K562 (cell line): ENCODE results near the gene FBXO44. TPM values are rescaled to one million over a fixed set of nuclear protein-coding genes. Genes with fewer than 3 reads are reported as not detected.
A peak's percentile ranks its signal among the peaks of the same experiment; 100 is the strongest.

Experiments
- KHSRP ChIP-seq: fragments of 450-650 bp; IDR thresholded peaks from 2 replicates; pipeline ENCODE4 v1.6.1; 2017
- NELFE ChIP-seq: IDR thresholded peaks from 2 replicates; pipeline ENCODE4 v1.6.1; 2011; ENCODE audit warnings: mild to moderate bottlenecking; ENCODE audit not compliant: insufficient read depth, insufficient read length
- NONO ChIP-seq, 2 experiments: fragments of 200-400 bp in 1 of 2; fragments of 450-650 bp in 1 of 2; formaldehyde crosslinking in 1 of 2; IDR thresholded peaks; 2 replicates each; pipeline ENCODE4 v1.6.1; 2017; ENCODE audit warnings: low read depth in 2 of 2, mild to moderate bottlenecking in 2 of 2, moderate library complexity in 2 of 2, low read length in 1 of 2
- PCBP1 ChIP-seq: fragments of 200-400 bp; formaldehyde crosslinking; IDR thresholded peaks from 2 replicates; pipeline ENCODE4 v1.6.1; 2018; ENCODE audit warnings: mild to moderate bottlenecking, low read depth, low read length; ENCODE audit not compliant: poor library complexity, severe bottlenecking
- PHF8 ChIP-seq: fragments of 200-600 bp; sonication (generic); IDR thresholded peaks from 2 replicates; pipeline ENCODE4 v1.6.1; 2012; ENCODE audit warnings: mixed run types, mild to moderate bottlenecking, inconsistent platforms, low read length, moderate library complexity, borderline replicate concordance
- PURB ChIP-seq: sonication (generic); formaldehyde crosslinking; IDR thresholded peaks from 2 replicates; pipeline ENCODE4 v1.9.0; 2021; ENCODE audit warnings: low read depth, mild to moderate bottlenecking, missing genetic modification reagents
- RNF2 ChIP-seq: sonication (generic); IDR thresholded peaks from 2 replicates; pipeline ENCODE4 v1.6.1; 2016
- TEAD1 ChIP-seq, 2 experiments: fragments of 450-650 bp in 1 of 2; sonication (generic) in 1 of 2; formaldehyde crosslinking; IDR thresholded peaks; 2 replicates each; pipeline versions ENCODE4 v1.4.0 to v1.8.0; 2020 to 2022; ENCODE audit warnings: mild to moderate bottlenecking in 2 of 2, missing genetic modification reagents in 1 of 2
- TEAD2 ChIP-seq: fragments of 450-650 bp; IDR thresholded peaks from 2 replicates; pipeline ENCODE4 v1.6.1; 2016; ENCODE audit warnings: missing genetic modification characterization, control low read depth, missing compliant biosample characterization
- ZBTB43 ChIP-seq: sonication (generic); formaldehyde crosslinking; IDR thresholded peaks from 2 replicates; pipeline ENCODE4 v1.8.0; 2023; ENCODE audit warnings: mild to moderate bottlenecking, missing genetic modification reagents
- ZNF282 ChIP-seq: sonication (generic); formaldehyde crosslinking; IDR thresholded peaks from 2 replicates; pipeline ENCODE4 v1.8.1; 2023; ENCODE audit warnings: missing genetic modification reagents
- ZZZ3 ChIP-seq: fragments of 450-650 bp; IDR thresholded peaks from 2 replicates; pipeline ENCODE4 v1.6.1; 2016; ENCODE audit warnings: antibody characterized with exemption, mild to moderate bottlenecking, moderate library complexity
- polyA plus RNA-seq, 8 experiments: library from polyadenylated mRNA; depleted of rRNA in 4 of 8; stranded (reverse) in 5 of 8; unstranded in 3 of 8; fragments of >200 nt; fragmentation: Nextera tagmentation in 2 of 8; fragmentation: Illumina TruSeq in 1 of 8; extraction: Ambion mirVana in 2 of 8; extraction: Trizol in 1 of 8; gene quantifications; 2 replicates each; pipeline versions ENCODE4 v1.2.1 to v1.2.3, GENCODE V29; 2011 to 2014; ENCODE audit warnings: inconsistent platforms in 1 of 8, missing spikeins in 1 of 8
- total RNA-seq, 7 experiments: library from RNA; depleted of rRNA in 6 of 7; stranded (reverse); fragments of >200 nt in 6 of 7; fragmentation: Illumina TruSeq in 2 of 7; extraction: Trizol in 2 of 7; gene quantifications; 2 replicates each; pipeline versions ENCODE4 v1.2.1 to v1.2.3, GENCODE V29; 2011 to 2021; ENCODE audit warnings: low replicate concordance in 1 of 7
- TF ChIP-seq, protein P1 (sequence below): fragments of 200-600 bp; sonication (generic); IDR thresholded peaks from one replicate; pipeline ENCODE4 v1.6.1; 2012; ENCODE audit warnings: mild to moderate bottlenecking, low read depth, low read length, inconsistent platforms
- TF ChIP-seq, protein P2 (sequence below): fragments of 250-450 bp; sonication (Bioruptor Pico); IDR thresholded peaks from 2 replicates; pipeline ENCODE4 v1.5.0; 2020; ENCODE audit warnings: mild to moderate bottlenecking

FBXO44 gene
- total and polyA plus RNA-seq, 9 of the 15 experiments (the other 6 are each of a cell fraction or from before 2014, with no cell fraction given) = 0.69 to 20.9 (median 6.7) TPM

DNA sequence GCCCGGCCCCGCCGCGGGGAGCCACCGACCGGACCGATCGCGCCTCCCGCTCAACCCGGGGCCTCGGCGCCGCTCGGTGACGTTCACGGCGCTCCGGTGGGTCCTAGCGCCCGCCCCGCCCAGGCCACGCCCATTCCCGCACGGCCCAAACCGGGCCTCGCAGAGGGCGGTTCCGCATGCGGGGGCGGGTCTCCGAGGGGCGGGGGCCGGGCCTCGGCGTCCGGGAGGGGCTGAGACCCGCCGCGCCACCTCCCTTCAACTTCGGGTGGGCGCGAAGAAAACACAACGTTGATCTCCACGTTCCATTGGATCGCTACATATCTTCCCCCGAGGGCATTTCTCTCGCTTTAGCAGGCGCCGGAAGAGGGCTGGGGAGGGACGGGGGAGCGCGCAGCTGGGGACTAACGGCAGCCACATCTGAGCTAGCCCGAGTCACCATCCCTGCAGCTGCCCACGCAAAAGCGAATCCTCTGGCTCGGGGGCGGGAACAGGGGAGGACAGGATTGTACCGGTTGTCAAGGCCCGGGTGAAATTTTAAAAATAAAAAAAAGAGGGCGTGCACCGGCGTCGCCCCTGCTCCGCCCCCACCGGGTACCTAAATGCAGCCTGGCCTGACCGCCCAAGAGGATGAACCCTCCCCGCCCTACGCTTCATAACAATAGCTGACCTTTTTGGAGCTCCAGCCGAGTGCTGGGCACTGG lies 26.5 kb downstream of the FBXO44 start, which contains the start of gene MAD2L2 (continued):
- TF ChIP-seq, protein P1, sequence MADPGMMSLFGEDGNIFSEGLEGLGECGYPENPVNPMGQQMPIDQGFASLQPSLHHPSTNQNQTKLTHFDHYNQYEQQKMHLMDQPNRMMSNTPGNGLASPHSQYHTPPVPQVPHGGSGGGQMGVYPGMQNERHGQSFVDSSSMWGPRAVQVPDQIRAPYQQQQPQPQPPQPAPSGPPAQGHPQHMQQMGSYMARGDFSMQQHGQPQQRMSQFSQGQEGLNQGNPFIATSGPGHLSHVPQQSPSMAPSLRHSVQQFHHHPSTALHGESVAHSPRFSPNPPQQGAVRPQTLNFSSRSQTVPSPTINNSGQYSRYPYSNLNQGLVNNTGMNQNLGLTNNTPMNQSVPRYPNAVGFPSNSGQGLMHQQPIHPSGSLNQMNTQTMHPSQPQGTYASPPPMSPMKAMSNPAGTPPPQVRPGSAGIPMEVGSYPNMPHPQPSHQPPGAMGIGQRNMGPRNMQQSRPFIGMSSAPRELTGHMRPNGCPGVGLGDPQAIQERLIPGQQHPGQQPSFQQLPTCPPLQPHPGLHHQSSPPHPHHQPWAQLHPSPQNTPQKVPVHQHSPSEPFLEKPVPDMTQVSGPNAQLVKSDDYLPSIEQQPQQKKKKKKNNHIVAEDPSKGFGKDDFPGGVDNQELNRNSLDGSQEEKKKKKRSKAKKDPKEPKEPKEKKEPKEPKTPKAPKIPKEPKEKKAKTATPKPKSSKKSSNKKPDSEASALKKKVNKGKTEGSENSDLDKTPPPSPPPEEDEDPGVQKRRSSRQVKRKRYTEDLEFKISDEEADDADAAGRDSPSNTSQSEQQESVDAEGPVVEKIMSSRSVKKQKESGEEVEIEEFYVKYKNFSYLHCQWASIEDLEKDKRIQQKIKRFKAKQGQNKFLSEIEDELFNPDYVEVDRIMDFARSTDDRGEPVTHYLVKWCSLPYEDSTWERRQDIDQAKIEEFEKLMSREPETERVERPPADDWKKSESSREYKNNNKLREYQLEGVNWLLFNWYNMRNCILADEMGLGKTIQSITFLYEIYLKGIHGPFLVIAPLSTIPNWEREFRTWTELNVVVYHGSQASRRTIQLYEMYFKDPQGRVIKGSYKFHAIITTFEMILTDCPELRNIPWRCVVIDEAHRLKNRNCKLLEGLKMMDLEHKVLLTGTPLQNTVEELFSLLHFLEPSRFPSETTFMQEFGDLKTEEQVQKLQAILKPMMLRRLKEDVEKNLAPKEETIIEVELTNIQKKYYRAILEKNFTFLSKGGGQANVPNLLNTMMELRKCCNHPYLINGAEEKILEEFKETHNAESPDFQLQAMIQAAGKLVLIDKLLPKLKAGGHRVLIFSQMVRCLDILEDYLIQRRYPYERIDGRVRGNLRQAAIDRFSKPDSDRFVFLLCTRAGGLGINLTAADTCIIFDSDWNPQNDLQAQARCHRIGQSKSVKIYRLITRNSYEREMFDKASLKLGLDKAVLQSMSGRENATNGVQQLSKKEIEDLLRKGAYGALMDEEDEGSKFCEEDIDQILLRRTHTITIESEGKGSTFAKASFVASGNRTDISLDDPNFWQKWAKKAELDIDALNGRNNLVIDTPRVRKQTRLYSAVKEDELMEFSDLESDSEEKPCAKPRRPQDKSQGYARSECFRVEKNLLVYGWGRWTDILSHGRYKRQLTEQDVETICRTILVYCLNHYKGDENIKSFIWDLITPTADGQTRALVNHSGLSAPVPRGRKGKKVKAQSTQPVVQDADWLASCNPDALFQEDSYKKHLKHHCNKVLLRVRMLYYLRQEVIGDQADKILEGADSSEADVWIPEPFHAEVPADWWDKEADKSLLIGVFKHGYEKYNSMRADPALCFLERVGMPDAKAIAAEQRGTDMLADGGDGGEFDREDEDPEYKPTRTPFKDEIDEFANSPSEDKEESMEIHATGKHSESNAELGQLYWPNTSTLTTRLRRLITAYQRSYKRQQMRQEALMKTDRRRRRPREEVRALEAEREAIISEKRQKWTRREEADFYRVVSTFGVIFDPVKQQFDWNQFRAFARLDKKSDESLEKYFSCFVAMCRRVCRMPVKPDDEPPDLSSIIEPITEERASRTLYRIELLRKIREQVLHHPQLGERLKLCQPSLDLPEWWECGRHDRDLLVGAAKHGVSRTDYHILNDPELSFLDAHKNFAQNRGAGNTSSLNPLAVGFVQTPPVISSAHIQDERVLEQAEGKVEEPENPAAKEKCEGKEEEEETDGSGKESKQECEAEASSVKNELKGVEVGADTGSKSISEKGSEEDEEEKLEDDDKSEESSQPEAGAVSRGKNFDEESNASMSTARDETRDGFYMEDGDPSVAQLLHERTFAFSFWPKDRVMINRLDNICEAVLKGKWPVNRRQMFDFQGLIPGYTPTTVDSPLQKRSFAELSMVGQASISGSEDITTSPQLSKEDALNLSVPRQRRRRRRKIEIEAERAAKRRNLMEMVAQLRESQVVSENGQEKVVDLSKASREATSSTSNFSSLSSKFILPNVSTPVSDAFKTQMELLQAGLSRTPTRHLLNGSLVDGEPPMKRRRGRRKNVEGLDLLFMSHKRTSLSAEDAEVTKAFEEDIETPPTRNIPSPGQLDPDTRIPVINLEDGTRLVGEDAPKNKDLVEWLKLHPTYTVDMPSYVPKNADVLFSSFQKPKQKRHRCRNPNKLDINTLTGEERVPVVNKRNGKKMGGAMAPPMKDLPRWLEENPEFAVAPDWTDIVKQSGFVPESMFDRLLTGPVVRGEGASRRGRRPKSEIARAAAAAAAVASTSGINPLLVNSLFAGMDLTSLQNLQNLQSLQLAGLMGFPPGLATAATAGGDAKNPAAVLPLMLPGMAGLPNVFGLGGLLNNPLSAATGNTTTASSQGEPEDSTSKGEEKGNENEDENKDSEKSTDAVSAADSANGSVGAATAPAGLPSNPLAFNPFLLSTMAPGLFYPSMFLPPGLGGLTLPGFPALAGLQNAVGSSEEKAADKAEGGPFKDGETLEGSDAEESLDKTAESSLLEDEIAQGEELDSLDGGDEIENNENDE = no peak
- peak; percentile 73 to 75; a peak in 3 of 4 replicates for TF ChIP-seq NONO (IDR thresholded peaks at IDR 0.05; ENCODE audit: low read depth in 2 of 2, low read length in 1 of 2)
- peak in 1 of 2 experiments; percentile 55; a peak in 2 of 4 replicates for TF ChIP-seq TEAD1 (CRISPR knock-in tag; IDR thresholded peaks at IDR 0.05)
- no peak for TF ChIP-seq NELFE
- TF ChIP-seq RNF2 = peak; percentile 49
- TF ChIP-seq ZNF282 (CRISPR knock-in tag) = no peak
- TF ChIP-seq KHSRP = no peak
- TF ChIP-seq ZZZ3 = no peak
- TF ChIP-seq PCBP1 = peak; percentile 93
- no peak for TF ChIP-seq PURB (CRISPR knock-in tag)
- TF ChIP-seq TEAD2 (tag) = no peak
- no peak for TF ChIP-seq ZBTB43 (CRISPR knock-in tag)
- peak; percentile 72; the same call in 1 of the 2 replicates for TF ChIP-seq PHF8
- TF ChIP-seq, protein P2, sequence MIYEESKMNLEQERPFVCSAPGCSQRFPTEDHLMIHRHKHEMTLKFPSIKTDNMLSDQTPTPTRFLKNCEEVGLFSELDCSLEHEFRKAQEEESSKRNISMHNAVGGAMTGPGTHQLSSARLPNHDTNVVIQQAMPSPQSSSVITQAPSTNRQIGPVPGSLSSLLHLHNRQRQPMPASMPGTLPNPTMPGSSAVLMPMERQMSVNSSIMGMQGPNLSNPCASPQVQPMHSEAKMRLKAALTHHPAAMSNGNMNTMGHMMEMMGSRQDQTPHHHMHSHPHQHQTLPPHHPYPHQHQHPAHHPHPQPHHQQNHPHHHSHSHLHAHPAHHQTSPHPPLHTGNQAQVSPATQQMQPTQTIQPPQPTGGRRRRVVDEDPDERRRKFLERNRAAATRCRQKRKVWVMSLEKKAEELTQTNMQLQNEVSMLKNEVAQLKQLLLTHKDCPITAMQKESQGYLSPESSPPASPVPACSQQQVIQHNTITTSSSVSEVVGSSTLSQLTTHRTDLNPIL = no peak
